ENCODE measurements around the gene FOSL2. TPM values are rescaled to one million over a fixed set of nuclear protein-coding genes. Genes with fewer than 3 reads are reported as not detected.

Gene FOSL2
- total RNA-seq, 2 experiments from 2014 or later = 0.35 to 1.0 TPM

DNA sequence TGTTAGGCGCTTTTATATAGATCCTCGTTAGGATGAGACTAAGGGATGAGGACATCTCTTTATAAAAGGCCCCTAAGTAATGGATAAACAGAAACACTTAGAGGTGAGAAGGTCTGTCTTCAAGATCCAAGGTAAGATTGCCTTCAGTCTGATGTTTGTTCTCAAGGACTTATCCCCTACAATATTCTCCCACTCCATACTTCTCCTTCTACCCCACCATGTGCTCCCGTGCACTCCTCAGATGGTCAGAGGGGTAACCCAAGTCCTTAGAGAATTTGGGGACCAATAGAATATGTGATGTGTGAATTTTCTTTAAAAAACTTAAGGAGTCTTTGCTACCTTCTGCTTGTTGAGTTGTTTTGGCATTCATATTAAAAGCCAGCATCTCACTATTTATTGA is 23.1 kb downstream of the FOSL2 start:
- no peaks in the 10 kb centered on the region for H3K9me2 ChIP-seq (ENCODE audit: insufficient read depth, low read length)
- H3K4me3 ChIP-seq (ENCODE audit: low read depth, low read length, poor library complexity, severe bottlenecking) = no peak overlapping the region
- H3K79me2 ChIP-seq (ENCODE audit: insufficient read depth, low read depth, low read length) = no peaks in the 10 kb centered on the region
- no peak overlapping the region for H3K4me2 ChIP-seq (ENCODE audit: low read length)
- intact Hi-C loops (cut with micrococcal nuclease; ENCODE audit: unreplicated experiment) = no loop called here
- H2AFZ ChIP-seq (ENCODE audit: low read length) = no peak overlapping the region
- no peak overlapping the region for H3K27ac ChIP-seq (ENCODE audit: low read depth, low read length, poor library complexity, severe bottlenecking)
- ChIA-PET CTCF (ENCODE audit: unreplicated experiment) (no interaction called here), POLR2A (no interaction called here)
- H3K9me3 ChIP-seq (ENCODE audit: low read length) = no peaks in the 10 kb centered on the region
- no TSS peak for BruUV-seq (replicated peaks)
- TF ChIP-seq EZH2phosphoT487 (IDR thresholded peaks at IDR 0.05; ENCODE audit: borderline replicate concordance, low read depth, low read length) (no peak), CTCF (conservative IDR thresholded peaks at IDR 0.05; ENCODE audit: low read length) (no peak)
- H4K20me1 ChIP-seq (ENCODE audit: insufficient read depth, low read length) = no peaks in the 10 kb centered on the region
- no peaks in the 10 kb centered on the region for H3K36me3 ChIP-seq (ENCODE audit: insufficient read depth, low read length)
- no peaks in the 10 kb centered on the region for H3K4me1 ChIP-seq (ENCODE audit: insufficient read depth, low read length, poor library complexity, severe bottlenecking)
- no peak for DNase-seq (ENCODE audit: low spot score)

GRCh38 chr2:28419003-28419402 is 26.3 kb downstream of the FOSL2 start:
- no peaks in the 10 kb centered on the region for H3K79me2 ChIP-seq (ENCODE audit: insufficient read depth, low read depth, low read length)
- no peaks in the 10 kb centered on the region for H4K20me1 ChIP-seq (ENCODE audit: insufficient read depth, low read length)
- no peaks in the 10 kb centered on the region for H3K9me3 ChIP-seq (ENCODE audit: low read length)
- H3K27ac ChIP-seq (ENCODE audit: low read depth, low read length, poor library complexity, severe bottlenecking) = no peak overlapping the region
- no peak overlapping the region for H3K4me3 ChIP-seq (ENCODE audit: low read depth, low read length, poor library complexity, severe bottlenecking)
- ChIA-PET POLR2A (no interaction called here), CTCF (ENCODE audit: unreplicated experiment) (no interaction called here)
- BruUV-seq (replicated peaks) = no TSS peak
- no peaks in the 10 kb centered on the region for H3K4me1 ChIP-seq (ENCODE audit: insufficient read depth, low read length, poor library complexity, severe bottlenecking)
- intact Hi-C loops (cut with micrococcal nuclease; ENCODE audit: unreplicated experiment) = no loop called here
- TF ChIP-seq EZH2phosphoT487 (IDR thresholded peaks at IDR 0.05; ENCODE audit: borderline replicate concordance, low read depth, low read length) (no peak), CTCF (conservative IDR thresholded peaks at IDR 0.05; ENCODE audit: low read length) (no peak)
- no peak overlapping the region for H3K4me2 ChIP-seq (ENCODE audit: low read length)
- no peak overlapping the region for H2AFZ ChIP-seq (ENCODE audit: low read length)
- no peak for DNase-seq (ENCODE audit: low spot score)
- H3K36me3 ChIP-seq (ENCODE audit: insufficient read depth, low read length) = no peaks in the 10 kb centered on the region
- no peaks in the 10 kb centered on the region for H3K9me2 ChIP-seq (ENCODE audit: insufficient read depth, low read length)

GRCh38 chr2:28419443-28420270 is 27.0 kb downstream of the FOSL2 start:
- no peak overlapping the region for H3K4me2 ChIP-seq (ENCODE audit: low read length)
- DNase-seq (ENCODE audit: low spot score) = peak; percentile 18
- H3K4me3 ChIP-seq (ENCODE audit: low read depth, low read length, poor library complexity, severe bottlenecking) = no peak overlapping the region
- no peak overlapping the region for H2AFZ ChIP-seq (ENCODE audit: low read length)
- no peaks in the 10 kb centered on the region for H3K9me3 ChIP-seq (ENCODE audit: low read length)
- intact Hi-C loops (cut with micrococcal nuclease; ENCODE audit: unreplicated experiment) = no loop called here
- no peaks in the 10 kb centered on the region for H3K79me2 ChIP-seq (ENCODE audit: insufficient read depth, low read depth, low read length)
- no peaks in the 10 kb centered on the region for H3K4me1 ChIP-seq (ENCODE audit: insufficient read depth, low read length, poor library complexity, severe bottlenecking)
- TF ChIP-seq EZH2phosphoT487 (IDR thresholded peaks at IDR 0.05; ENCODE audit: borderline replicate concordance, low read depth, low read length) (no peak), CTCF (conservative IDR thresholded peaks at IDR 0.05; ENCODE audit: low read length) (peak; percentile 59)
- no peak overlapping the region for H3K27ac ChIP-seq (ENCODE audit: low read depth, low read length, poor library complexity, severe bottlenecking)
- BruUV-seq (replicated peaks) = no TSS peak
- no peaks in the 10 kb centered on the region for H3K36me3 ChIP-seq (ENCODE audit: insufficient read depth, low read length)
- POLR2A ChIA-PET = no interaction called here
- H4K20me1 ChIP-seq (ENCODE audit: insufficient read depth, low read length) = no peaks in the 10 kb centered on the region
- H3K9me2 ChIP-seq (ENCODE audit: insufficient read depth, low read length) = no peaks in the 10 kb centered on the region
- CTCF ChIA-PET (ENCODE audit: unreplicated experiment) = no interaction called here
